Stimulated activated CD4-positive, alpha-beta T cell treated with anti-CD3 and anti-CD28 coated beads, Interleukin-12 subunit alpha, Interleukin-12 subunit beta, amount 100 ng/mL, for 48 hours (primary cell): Measurements from ENCODE around the gene PCDHA9.

Experiments
- DNase-seq, 3 donors: peaks; one replicate each; pipeline ENCODE4 v3.0.0-alpha.2; 2020; ENCODE audit warnings: low read depth in 2 of 3, low spot score in 1 of 3

The PCDHA9 gene

DNA sequence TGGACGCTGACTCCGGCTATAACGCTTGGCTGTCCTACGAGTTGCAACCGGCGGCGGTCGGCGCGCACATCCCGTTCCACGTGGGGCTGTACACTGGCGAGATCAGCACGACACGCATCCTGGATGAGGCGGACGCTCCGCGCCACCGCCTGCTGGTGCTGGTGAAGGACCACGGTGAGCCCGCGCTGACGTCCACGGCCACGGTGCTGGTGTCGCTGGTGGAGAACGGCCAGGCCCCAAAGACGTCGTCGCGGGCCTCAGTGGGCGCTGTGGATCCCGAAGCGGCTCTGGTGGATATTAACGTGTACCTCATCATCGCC is 29.0 kb downstream of the PCDHA9 start:
- no peak for DNase-seq

DNA sequence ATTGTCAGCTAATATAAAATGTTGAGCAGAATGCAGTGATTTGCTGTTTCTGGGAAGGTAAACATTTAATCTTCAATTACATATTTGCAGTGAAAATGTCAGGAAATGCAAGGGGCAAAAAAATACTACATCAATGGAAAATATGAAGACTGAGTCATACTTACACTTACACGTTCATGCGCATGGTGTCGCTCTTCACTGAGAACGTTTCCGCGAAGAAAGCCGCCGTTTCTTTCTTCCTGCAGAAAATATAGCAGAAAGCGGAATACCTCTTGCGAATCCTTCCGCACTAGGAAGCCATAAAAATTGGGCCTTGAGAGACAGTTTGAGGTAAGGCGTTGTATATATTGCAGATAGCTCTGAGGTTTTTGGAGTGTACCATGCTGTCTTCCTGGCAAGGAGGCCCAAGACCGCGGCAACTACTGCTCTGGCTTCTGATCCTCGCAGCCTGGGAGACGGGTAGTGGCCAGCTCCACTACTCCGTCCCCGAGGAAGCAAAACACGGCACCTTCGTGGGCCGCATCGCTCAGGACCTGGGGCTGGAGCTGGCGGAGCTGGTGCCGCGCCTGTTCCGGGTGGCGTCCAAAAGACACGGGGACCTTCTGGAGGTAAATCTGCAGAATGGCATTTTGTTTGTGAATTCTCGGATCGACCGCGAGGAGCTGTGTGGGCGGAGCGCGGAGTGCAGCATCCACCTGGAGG is 33.9 kb downstream of the PCDHA9 start, which contains the start of gene PCDHA13:
Gene PCDHA13 (plus strand): TSS at position 236 of the 702 bp plus-strand sequence. CDS start 145 bp downstream, at position 381.
- DNase-seq: no peak

DNA sequence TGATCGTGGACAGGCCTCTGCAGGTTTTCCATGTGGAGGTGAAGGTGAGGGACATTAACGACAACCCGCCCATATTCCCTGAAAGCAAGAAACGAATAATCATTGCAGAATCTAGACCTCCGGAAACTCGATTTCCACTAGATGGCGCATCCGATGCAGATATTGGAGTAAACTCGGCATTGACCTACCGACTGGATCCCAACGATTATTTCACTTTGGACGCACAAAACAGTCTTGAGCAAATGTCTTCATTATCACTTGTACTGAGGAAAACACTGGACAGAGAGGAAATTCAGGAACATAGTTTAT is 34.4 kb downstream of the PCDHA9 start:
- DNase-seq: no peak

DNA sequence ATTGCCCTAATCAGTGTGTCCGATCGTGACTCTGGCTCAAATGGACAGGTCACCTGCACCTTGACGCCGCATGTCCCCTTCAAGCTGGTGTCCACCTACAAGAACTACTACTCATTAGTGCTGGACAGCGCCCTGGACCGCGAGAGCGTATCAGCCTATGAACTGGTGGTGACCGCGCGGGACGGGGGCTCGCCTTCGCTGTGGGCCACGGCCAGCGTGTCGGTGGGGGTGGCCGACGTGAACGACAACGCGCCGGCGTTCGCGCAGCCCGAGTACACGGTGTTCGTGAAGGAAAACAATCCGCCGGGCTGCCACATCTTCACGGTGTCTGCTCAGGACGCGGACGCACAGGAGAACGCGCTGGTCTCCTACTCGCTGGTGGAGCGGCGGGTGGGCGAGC is 35.2 kb downstream of the PCDHA9 start:
- DNase-seq: no peak

DNA sequence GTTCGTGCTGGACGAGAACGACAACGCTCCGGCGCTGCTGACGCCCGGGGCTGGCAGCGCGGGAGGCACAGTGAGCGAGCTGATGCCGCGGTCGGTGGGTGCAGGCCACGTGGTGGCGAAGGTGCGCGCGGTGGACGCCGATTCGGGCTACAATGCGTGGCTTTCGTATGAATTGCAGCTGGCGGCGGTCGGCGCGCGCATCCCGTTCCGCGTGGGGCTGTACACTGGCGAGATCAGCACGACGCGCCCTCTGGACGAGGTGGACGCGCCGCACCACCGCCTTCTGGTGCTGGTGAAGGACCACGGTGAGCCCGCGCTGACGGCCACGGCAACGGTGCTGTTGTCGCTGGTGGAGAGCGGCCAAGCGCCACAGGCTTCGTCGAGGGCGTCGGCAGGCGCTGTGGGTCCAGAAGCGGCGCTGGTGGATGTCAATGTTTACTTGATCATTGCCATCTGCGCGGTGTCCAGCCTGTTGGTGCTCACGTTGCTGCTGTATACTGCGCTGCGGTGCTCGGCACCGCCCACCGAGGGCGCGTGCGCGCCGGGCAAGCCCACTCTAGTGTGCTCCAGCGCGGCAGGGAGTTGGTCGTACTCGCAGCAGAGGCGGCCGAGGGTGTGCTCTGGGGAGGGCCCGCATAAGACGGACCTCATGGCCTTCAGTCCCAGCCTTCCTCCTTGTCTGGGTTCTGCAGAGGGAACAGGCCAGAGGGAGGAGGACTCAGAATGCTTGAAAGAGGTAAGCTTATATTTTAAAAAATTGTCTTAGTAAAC is 35.9 kb downstream of the PCDHA9 start:
- no peak for DNase-seq
